SU-DHL-6 (cell line): ENCODE results near the gene TMEM235.

Source experiments
- H2AFZ ChIP-seq: fragments of 200-600 bp; sonication (generic); 2 replicates; pipeline ENCODE4 v1.6.1; 2014; ENCODE audit warnings: low read depth, mild to moderate bottlenecking, moderate library complexity, mixed read lengths, antibody characterized with exemption, low read length; ENCODE audit not compliant: severe bottlenecking
- H3F3A ChIP-seq: fragments of 200-600 bp; shearing (Covaris generic); 2 replicates; pipeline ENCODE4 v1.6.0; 2016; ENCODE audit warnings: antibody characterized with exemption, mild to moderate bottlenecking; ENCODE audit not compliant: insufficient read depth
- H3K27ac ChIP-seq: fragments of 200-600 bp; sonication (generic); 2 replicates; pipeline ENCODE4 v1.5.1; 2016; ENCODE audit warnings: low read depth, mild to moderate bottlenecking, low read length, moderate library complexity, mixed read lengths
- H3K27me3 ChIP-seq: fragments of 200-600 bp; sonication (generic), shearing (Covaris generic); 2 replicates; pipeline ENCODE4 v1.6.0; 2014; ENCODE audit warnings: mild to moderate bottlenecking, low read length
- H3K36me3 ChIP-seq: fragments of 200-600 bp; sonication (generic); 2 replicates; pipeline ENCODE4 v1.6.1; 2014; ENCODE audit warnings: mild to moderate bottlenecking, low read length, mixed read lengths
- H3K4me2 ChIP-seq: fragments of 300-600, 200-600 bp; shearing (Covaris generic), sonication (generic); 2 replicates; pipeline ENCODE4 v1.6.0; 2014; ENCODE audit warnings: low read length, low read depth, mild to moderate bottlenecking; ENCODE audit not compliant: poor library complexity, severe bottlenecking
- H3K4me3 ChIP-seq: fragments of 200-600 bp; sonication (generic); 2 replicates; pipeline ENCODE4 v1.5.1; 2014; ENCODE audit warnings: antibody characterized with exemption, low read length, mild to moderate bottlenecking, mixed read lengths; ENCODE audit not compliant: insufficient read depth, poor library complexity, severe bottlenecking
- H3K79me2 ChIP-seq: fragments of 200-600 bp; sonication (generic); 2 replicates; pipeline ENCODE4 v1.6.1; 2014; ENCODE audit warnings: mild to moderate bottlenecking, low read length, moderate library complexity; ENCODE audit not compliant: insufficient read depth
- H3K9ac ChIP-seq: fragments of 200-600 bp; sonication (generic); 2 replicates; pipeline ENCODE4 v1.7.0; 2014; ENCODE audit warnings: mild to moderate bottlenecking, low read length
- H3K9me2 ChIP-seq: fragments of 200-600 bp; sonication (generic); replicated peaks from 2 replicates; pipeline ENCODE4 v1.6.1; 2014; ENCODE audit warnings: low read length; ENCODE audit not compliant: insufficient read depth
- H3K9me3 ChIP-seq: fragments of 200-600 bp; sonication (generic); 2 replicates; pipeline ENCODE4 v1.6.1; 2014; ENCODE audit warnings: low read length, mixed read lengths; ENCODE audit not compliant: insufficient read depth
- H4K20me1 ChIP-seq: fragments of 200-600 bp; sonication (generic); 2 replicates; pipeline ENCODE4 v1.6.1; 2014; ENCODE audit warnings: low read depth, mild to moderate bottlenecking, antibody characterized with exemption, low read length, moderate library complexity, mixed read lengths
- CTCF ChIP-seq: fragments of 200-600 bp; sonication (generic); IDR thresholded peaks from one replicate; pipeline ENCODE4 v1.5.1; 2017; ENCODE audit warnings: antibody characterized with exemption, mild to moderate bottlenecking, low read length, moderate library complexity; ENCODE audit not compliant: insufficient read depth, poor library complexity, severe bottlenecking
- EZH2phosphoT487 ChIP-seq: fragments of 200-600 bp; sonication (generic), shearing (Covaris generic); conservative IDR thresholded peaks from 2 replicates; pipeline ENCODE4 v1.6.1; 2018; ENCODE audit warnings: mild to moderate bottlenecking, antibody characterized with exemption, low read length, moderate library complexity, mixed read lengths

The TMEM235 gene

GRCh38 chr17:78289004-78289403 lies 57.6 kb downstream of the TMEM235 start:
- Histone ChIP-seq H3K4me2 (no peak overlapping the region), H3K27ac (no peak overlapping the region), H3F3A (no peaks in the 10 kb centered on the region), H3K9me3 (no peaks in the 10 kb centered on the region), H3K9me2 (no peaks in the 10 kb centered on the region), H3K79me2 (no peaks in the 10 kb centered on the region), H4K20me1 (no peaks in the 10 kb centered on the region), H3K4me3 (no peak overlapping the region), H3K36me3 (no peaks in the 10 kb centered on the region), H3K9ac (no peak overlapping the region), H2AFZ (no peak overlapping the region), H3K27me3 (no peaks in the 10 kb centered on the region)
- no peak for TF ChIP-seq CTCF
- TF ChIP-seq EZH2phosphoT487 = no peak

- Histone ChIP-seq H3K4me2 (no peak overlapping the region), H3K9me3 (no peaks in the 10 kb centered on the region), H3K36me3 (no peaks in the 10 kb centered on the region), H3K27me3 (no peaks in the 10 kb centered on the region), H3K79me2 (no peaks in the 10 kb centered on the region), H4K20me1 (no peaks in the 10 kb centered on the region), H3F3A (no peaks in the 10 kb centered on the region), H3K9me2 (no peaks in the 10 kb centered on the region), H3K4me3 (no peak overlapping the region), H2AFZ (no peak overlapping the region), H3K27ac (no peak overlapping the region), H3K9ac (no peak overlapping the region)
- peak; percentile 56 for TF ChIP-seq CTCF
- TF ChIP-seq EZH2phosphoT487 = no peak
These were observed 58.5 kb downstream of the TMEM235 start for GRCh38 chr17:78289802-78290363.
